ENCODE results near the gene ANKRD42.

ANKRD42 gene

GRCh38 chr11:83287631-83288030, 94.1 kb downstream of the ANKRD42 start:
- DNase-seq (ENCODE audit: low read depth), result no peak

GRCh38 chr11:83292709-83293456, 99.4 kb downstream of the ANKRD42 start:
- no peak for DNase-seq (ENCODE audit: low read depth)

DNA sequence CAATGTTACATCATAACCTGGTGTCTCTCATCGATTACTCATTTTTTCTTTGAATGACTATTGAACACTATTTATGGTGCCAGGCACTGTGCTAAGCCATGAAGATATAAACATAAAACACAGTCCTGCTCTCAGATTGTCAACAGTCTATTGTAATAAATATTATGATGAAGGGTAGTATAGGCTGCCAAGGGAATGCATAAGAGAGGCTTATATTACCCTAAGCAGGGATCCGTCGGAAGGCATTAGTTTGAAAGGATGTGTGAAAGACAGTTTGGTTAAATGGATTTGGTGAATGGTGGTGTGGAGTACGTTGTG, 99.9 kb downstream of the ANKRD42 start:
- no peak for DNase-seq (ENCODE audit: low read depth)

DNA sequence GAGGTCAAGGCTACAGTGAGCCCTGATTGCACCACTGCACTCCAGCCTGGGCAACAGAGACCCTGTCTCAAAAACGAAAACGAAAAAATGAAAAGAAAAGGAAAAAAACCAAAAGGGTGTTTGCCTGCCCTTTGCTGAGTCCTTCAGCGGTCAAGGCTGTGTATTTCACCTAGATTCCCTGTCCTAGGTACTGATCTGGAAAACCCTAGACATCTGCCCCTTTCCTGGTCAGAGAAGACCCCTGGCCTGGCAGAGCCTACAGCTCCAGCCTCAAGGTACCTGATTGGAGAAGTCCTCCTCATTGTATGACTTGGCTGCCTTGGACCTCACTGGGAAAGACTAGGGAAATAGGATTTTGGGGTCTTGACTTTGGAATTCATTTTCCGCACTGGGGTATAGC, 100.7 kb downstream of the ANKRD42 start:
- no peak for DNase-seq (ENCODE audit: low read depth)
